ENCODE measurements around the gene TMEM179.

DNA sequence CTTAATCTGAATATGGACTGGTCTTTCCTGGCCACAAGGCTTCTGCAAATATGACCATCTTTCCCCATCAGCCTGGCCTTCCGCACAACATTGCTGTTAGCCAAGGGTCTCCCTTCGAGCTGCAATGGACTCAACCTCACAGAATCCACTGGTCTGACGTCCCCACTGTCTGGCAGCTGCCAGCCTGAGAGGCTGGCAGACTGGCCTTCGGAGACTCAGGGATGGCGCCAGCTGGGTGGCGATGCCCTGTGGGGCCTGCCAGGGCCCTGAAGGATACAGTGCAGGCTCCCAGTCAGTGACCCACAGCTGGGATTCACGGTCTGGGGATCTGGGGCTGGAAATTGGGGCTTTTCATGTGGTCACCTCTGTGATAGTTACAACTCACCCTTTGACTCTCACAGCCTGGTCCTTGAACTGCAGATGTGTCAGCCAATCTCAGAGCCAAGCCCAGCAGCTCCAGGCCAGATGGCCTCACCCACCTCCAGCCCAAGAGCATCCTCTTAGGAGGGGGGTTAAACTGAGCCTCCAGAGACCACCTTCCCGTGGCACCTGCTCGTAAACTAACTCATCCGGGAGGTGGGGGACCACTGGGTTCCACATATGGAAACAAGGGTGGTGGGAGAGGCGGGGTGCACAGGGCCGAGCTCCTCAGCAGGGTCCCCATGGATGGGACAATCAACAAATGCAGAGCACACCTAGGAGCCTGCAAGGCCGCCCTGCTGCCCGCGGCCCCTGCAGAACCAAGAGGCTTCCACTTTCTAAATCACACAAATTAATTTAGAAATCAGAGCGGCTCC lies 46.1 kb downstream of the TMEM179 start:
- TF ChIP-seq POLR2A (IDR thresholded peaks at IDR 0.05) = no peak
- TF ChIP-seq CTCF (IDR thresholded peaks at IDR 0.05) = no peak

All from upper lobe of left lung (tissue), 4 donors.